Activated CD8-positive, alpha-beta memory T cell treated with anti-CD3 and anti-CD28 coated beads, Interleukin-2, amount 50 U/mL, for 1 hour (primary cell): ENCODE measurements around the gene PADI4.

Source experiments
- DNase-seq: peaks from one replicate; pipeline ENCODE4 v3.0.0-alpha.2; 2020; ENCODE audit errors: extremely low read depth

PADI4 gene

DNA sequence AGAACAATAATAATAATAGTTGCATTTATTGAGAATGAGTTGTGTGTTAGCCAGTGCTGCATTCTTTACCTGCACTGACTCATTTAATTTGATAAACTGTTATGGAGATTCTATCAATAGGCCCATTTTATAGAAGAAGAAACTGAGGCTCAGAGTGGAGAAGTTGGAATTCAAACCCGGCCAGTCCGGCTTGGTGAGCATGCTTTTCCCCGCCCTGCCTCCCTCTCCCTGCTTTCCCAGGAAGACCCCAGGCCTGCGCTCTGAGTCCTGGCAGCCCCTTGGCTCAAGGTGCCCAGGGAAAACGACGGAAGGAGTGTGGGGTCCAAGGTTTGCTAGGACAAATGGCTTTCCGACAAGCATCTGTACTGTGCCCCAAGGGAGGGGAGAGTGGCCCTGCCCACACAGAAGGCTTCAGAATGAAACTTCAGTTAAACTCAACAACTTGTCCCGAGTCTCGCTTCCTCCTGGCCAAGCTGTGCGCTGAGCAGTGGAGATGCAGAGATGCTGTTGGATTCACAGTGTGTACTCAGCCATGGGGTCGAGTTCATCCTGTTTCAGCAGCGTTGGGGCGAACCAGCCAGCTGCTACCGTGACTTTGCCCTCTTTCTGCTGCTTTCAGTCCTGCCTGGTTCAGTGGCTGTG is 40.7 kb downstream of the PADI4 start:
- DNase-seq, result no peak

DNA sequence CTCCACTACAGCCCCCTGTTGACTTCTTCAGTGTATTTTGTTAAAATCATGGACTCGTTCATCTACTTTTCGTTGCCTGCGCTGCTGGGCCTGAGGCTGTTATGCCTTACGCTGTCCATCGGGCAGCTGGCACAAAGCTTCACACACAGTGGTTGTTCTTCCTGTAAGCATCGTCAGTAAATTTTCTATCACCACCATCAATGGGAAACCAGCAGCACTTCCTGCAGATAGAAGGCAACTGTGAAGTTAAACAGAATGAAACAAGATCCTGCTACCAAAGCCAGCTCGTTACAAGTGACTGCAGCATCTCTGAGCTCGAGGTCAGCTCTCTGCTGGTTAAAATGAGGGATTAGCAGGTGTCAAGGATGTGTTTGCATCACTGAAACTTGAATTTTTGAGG is 42.1 kb downstream of the PADI4 start:
- DNase-seq, result no peak

DNA sequence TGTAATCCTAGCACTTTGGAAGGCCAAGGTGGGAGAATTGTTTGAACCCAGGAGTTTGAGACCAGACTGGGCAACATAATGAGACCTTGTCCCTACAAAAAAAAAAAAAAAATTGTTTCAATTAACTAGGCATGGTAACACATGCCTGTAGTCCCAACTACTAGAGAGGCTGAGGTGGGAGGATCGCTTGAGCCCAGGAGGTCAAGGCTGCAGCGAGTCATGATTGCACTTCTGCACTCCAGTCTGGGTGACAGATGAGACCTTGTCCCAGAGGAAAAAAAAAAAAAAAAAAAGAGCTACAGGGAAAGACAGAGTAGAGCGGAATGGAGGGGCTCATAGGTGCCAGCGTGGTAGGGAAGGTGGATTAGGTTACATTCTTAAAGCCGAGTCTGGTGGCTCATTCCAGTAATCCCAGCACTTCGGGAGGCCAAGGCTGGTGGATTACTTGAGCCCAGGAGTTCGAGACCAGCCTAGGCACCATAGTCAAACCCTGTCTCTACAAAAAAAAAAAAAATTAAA is 43.0 kb downstream of the PADI4 start:
- DNase-seq, result no peak

DNA sequence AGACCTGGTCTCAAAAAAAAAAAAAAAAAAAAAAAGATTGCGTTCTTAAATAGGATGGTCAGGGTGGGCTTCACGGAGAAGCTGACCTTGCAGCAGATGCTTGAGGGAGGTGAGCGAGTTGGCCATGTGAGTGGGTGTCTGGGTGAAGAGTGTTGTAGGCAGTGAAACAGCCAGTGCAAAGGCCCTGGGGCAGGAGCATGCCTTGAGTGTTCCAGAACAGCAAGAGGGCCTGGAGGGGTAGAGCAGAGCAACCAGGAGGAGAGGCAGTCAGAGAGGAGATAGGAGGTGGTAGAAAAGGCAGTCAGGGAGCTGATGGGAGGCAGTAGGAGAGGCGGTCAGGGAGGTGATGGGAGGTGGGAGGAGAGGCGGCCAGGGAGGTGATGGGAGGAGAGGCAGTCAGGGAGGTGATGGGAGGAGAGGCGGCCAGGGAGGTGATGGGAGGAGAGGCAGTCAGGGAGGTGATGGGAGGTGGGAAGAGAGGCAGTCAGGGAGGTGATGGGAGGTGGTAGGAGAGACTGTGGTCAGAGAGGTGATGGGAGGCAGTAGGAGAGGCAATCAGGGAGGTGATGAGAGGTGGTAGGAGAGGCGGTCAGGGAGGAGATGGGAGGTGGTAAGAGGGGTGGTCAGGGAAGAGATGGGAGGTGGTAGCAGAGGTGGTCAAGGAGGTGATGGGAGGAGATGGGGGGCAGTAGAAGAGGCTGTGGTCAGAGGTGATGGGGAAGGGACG is 43.8 kb downstream of the PADI4 start:
- DNase-seq, result no peak

DNA sequence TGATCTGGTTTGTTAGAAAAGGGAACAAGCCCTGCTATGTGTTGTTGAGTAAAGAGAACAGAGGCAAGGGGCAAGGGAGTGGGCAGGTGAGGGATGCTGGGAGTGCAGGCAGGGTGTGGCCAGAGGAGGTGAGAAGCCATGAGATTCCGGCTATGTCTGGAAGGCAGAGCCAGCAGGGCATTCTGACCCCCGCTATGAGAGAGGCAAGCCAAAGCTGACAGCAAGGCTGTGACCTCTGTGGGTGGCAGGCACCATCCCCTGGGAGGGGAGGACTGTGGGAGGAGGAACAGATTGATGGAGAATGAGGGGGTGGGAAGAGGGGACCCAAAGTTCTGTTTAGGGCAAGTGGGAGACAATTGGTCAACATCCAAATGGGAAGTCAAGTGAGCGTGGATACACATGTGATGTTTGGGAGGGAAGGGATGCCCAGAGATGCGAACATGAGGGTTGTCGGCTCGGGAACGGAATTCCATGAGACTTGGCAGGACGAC is 44.5 kb downstream of the PADI4 start:
- no peak for DNase-seq

DNA sequence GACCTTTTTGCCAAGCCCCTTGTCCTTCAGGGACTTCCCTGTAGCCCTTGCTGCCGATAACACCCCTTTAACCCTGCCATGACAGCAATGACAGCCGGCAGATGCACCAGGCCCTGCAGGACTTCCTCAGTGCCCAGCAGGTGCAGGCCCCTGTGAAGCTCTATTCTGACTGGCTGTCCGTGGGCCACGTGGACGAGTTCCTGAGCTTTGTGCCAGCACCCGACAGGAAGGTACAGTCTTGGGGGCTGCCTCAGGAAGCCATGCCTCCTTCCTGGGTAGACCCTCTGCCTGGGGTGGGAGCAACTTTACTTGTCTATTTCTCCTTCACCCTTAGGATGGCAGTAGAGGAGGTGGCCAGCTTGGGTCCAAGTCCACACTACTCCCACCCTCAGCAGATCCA is 47.9 kb downstream of the PADI4 start:
- no peak for DNase-seq

DNA sequence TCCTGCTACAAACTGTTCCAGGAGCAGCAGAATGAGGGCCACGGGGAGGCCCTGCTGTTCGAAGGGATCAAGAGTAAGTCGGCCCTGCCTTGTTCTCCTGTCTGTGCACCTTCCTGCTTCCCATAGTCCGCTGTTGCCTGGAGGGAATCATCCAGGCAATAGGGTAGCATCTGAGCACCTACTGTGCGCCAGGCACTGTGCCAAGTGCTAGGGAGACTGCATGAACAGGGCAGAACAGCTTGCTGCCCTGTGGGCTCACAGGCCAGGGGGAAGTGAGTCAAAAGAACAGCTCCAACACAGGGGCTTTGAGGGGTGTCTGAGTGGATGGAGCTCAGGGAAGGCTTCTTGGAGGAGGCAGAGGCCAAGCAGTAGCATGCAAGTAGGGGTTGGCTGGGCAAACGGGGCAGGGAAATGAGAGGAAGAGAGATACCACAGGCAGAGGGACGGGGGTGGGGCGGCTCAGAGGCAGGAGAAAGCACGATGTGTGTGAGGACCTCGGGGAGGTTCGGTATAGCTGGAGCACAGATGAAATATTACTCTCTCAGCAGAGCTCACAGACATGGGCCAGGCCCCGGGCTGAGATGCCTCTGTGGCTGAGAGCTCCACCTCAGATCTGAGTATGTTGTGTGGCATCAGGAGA is 48.5 kb downstream of the PADI4 start:
- no peak for DNase-seq

DNA sequence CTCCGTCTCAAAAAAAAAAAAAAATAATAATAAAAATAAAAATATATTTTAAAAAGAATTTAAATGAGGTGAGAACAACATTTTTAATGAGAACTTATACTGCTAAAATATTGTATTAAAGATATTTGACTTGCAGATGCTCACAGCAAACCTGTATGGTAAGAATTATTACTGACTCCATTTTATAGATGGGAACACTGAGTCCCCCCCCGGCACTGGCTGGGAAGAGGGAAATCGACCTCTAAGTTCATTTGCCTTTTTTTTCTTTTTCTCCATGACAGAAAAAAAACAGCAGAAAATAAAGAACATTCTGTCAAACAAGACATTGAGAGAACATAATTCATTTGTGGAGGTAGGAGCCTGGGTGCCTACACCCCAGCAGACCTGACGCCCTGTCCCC is 50.6 kb downstream of the PADI4 start:
- DNase-seq, result no peak

DNA sequence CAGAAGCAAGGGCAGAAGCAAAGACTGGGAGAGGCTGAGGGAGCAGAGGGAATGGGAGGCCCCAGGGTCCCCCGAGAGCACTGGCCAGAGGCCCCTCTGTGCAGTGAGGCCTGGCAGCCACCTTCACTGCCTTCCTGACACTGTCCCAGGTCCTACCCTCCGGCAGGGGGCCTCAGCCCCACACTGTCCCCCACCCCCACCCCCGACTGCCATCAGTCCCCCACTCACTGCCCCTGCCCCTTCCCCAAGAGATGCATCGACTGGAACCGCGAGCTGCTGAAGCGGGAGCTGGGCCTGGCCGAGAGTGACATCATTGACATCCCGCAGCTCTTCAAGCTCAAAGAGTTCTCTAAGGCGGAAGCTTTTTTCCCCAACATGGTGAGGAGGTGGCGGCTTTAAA is 51.0 kb downstream of the PADI4 start:
- DNase-seq, result no peak

DNA sequence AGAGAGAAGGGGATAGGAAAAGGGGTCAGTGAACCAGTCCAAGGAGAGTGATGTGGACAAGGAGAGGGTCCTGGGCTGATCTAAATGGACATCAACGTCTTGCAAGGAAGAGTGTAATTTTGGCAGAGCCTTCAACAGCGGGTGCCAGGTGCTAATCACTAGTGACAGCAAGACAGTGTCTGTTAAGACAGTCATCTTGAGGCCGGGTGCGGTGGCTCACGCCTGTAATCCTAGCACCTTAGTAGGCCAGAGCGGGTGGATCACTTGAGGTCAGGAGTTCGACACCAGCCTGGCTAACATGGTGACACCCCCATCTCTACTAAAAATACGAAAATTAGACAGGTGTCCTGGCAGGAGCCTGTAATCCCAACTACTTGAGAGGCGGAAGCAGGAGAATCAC is 51.8 kb downstream of the PADI4 start:
- DNase-seq, result no peak

DNA sequence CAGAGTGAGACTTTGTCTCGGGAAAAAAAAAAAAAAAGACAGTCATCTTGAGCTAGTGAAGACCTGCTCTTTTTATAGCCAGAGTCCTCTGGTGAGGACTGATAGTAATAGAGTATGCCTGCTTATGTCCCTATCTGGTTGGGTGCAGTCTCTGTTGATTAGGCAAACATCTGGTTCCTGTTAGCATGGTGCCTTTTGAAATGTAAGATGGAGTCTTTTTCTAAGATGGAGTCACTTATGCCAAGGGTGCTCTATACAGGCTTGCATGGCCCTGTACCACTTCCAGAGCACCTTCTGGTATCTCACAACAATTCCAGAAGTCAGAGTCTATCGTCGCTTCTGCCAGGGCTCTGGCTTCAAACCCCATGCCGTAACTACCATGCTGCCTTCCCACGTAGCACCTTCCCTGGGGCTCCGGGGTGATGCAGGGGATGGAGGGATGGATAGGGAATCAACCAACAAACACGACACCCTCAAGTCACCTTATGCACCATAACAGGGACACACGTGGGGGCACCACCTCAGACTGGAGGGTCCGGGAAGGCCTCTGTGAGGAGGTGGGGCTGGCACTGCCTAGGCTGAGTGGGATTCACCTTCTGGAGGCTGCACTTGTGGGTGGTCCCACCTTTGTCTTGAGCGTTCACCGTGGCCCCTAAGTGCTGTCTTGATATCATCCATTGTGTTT is 52.4 kb downstream of the PADI4 start:
- DNase-seq, result no peak

DNA sequence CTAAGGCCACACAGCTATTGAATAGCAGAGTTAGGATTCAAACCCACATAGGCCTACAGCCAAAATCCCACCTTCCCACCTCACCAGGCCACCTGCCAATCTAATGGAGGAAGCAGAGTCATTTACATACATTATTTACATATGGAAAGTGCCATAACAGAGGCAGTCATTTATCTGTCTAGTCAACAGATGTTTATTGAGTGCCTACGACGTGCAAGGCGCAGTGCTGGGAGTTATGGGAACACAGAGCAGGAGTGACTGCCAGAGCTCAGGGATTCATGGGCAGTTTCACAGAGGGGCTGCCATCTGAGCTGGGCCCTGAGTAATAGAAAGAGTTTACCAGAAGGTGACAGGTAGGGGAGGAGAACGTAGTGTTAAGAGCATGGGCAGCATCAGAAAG is 53.7 kb downstream of the PADI4 start:
- no peak for DNase-seq

DNA sequence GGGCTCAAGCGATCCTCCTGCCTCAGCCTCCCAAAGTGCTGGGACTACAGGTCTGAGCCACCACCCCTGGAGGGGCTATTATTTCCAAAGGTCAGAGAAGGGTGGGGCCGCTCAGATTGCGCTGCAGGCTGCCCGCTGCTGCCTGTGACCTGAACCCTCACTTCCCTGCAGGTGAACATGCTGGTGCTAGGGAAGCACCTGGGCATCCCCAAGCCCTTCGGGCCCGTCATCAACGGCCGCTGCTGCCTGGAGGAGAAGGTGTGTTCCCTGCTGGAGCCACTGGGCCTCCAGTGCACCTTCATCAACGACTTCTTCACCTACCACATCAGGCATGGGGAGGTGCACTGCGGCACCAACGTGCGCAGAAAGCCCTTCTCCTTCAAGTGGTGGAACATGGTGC is 55.4 kb downstream of the PADI4 start:
- no peak for DNase-seq

DNA sequence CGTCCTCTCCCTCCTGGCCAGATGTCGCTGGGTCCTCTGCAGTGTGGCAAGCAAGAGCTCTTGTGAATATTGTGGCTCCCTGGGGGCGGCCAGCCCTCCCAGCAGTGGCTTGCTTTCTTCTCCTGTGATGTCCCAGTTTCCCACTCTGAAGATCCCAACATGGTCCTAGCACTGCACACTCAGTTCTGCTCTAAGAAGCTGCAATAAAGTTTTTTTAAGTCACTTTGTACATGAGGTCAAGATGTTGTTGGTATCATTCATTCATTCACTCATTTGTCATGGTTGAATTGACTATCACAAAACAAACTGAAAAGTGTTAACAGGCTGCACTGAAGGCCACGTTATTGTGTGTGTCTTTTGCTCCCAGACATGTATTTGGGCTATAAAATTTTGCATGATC is 55.8 kb downstream of the PADI4 start:
- no peak for DNase-seq

DNA sequence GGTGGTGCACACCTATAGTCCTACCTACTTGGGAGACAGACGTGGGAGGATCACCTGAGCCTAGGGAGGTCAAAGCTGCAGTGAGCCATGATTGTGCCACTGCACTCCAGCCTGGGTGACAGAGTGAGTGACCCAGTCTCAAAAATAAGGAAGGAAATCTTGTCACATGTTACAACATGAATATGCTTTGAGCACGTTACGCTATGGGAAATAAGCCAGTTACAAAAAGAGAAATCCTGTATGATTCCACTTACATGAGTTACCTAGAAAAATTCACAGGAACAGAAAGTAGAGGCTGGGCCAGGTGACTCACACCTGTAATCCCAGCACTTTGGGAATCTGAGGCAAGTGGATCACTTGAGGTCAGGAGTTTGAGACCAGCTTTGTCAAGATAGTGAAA is 57.3 kb downstream of the PADI4 start:
- no peak for DNase-seq

DNA sequence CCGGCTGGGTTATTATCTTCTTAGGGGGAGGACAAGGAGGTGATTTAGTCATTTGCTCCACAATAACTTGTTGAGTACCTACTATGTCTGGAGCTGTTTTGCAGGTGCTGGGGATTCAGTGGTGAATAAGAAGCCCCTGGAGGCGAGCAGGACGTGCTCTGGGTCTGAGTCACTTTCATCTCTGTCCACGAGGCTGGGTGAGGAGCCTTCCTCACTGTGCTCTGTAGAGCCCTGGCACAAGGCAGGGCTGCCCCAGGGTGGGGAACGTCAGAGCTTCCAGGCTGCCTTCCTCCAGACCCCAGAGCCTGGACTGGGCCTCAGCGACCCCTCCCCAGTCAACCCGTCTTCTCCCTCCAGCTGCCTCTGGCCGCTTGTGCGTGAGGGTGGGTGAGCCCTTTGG is 61.5 kb downstream of the PADI4 start:
- DNase-seq, result no peak

DNA sequence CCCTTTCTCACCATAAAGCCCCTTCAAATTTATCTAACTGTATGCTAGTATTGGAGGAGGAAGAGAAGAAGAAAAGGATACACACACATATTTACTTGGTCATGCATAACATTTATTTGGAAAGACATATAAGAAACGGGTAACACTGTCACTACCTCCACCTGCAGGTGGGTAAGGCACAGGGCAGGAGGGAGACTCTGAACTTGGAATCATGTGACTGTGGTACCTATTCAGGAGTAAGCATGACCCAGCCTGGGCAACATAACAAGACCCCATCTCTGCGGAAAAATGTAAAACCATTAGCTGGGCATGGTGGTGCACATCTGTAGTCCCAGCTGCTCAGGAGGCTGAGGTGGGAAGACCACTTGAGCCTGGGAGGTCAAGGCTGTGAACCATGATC is 62.6 kb downstream of the PADI4 start:
- DNase-seq, result no peak

DNA sequence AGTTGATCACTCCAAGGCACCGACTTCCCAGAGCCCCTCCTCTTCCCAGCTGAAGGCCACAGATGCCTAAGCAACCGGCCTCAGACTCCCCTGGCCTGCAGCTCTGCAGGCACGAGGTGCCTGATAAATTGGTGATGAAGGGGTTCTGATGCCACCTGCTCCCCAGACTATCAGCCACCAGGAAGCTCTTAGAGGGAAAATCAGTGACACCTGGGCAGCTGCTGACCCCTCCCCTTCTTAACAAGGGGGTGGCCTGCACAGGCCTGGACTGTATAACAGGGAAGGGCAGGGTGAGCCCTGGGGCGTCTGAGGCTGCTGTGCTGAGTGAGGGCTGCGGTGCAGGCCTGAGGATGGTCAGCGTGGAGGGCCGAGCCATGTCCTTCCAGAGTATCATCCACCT is 63.9 kb downstream of the PADI4 start, which contains the start of gene PADI6:
Gene PADI6, plus strand, starts transcription at position 301 of the 400 bp plus-strand sequence. Its CDS starts 50 bp downstream, at position 351.
- DNase-seq, result no peak

DNA sequence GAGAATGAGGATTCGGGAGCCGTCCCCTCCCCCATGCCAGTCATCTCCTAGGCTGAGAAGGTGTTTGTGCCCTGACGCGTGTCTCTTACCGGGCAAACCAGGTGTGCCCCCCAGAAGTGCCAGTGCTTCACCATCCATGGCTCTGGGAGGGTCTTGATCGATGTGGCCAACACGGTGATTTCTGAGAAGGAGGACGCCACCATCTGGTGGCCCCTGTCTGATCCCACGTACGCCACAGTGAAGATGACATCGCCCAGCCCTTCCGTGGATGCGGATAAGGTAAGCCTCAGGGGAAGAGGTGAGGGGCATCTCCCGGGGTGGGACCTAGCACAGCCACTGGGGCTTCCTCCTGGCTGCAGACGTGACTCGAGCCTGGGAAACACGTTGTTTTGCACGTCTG is 65.0 kb downstream of the PADI4 start:
- no peak for DNase-seq

DNA sequence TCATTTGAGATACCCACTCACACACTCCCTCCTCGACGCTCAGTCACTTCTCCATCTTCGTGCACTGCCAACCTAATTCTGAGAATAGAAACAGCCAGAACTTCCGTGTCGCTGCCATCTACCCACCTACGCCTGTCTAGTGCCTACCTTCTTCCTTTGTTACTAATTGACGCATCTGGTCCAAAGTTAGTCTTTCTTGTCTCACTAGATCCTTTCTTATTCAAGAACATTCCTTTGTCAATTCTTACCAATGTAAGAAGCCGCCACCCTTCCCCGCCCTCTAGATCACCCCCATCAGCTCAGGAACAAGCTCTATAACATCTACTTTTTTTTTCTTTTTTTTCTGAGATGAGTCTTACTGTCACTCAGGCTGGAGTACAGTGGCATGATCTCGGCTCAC is 67.7 kb downstream of the PADI4 start:
- no peak for DNase-seq

DNA sequence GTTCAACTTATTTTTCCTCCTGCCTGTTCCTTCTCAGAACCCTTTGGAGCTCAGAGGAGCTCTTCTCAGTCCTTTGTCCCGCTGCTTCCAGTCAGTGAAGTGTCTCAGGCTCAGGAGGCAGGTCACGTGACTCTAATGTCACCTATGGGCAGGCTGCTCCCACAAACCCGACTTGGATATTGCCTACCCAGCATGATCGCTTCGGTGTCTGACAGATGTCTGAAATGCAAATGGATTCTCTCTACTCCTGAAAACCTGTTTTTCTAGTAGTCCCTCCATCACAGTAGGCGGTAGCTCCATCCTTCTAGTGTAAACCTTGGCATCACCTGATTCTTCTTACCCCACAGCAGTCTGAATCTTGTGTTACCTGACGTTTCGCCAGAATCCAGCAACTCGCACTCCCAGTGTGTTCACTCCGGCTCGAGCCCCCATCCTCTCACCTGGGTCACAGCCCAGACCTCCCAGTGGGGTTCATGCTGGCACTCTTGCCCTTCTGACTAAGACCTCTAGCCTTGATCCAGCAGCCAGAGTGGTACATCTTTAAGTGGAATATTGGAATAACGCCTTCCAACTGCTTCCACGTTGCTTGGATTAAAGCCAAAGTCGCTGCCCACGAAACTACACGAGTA is 69.4 kb downstream of the PADI4 start:
- no peak for DNase-seq

DNA sequence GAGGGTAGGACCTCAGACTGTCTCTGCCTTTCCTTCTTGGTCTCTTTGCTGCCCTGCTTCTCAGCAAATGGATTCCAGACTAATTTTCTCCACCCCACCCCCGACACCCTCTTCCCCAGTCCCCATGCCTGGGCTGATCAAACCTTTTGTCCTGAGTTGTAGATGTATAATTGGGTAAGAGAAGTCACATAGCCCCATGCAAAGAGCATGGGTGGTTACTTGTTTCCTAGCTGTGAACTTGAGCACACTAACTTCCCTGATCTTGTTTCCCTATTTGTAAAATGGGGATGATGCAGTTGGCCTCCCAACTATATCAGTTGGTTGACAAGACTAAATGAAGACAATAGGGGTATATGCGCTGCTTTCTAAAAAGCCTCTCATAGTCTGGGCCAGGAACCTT is 73.2 kb downstream of the PADI4 start:
- DNase-seq, result no peak
